Esophagus squamous epithelium (tissue), 4 donors: Measurements from ENCODE around the gene TIMP3.

Experiments
- CTCF ChIP-seq, 6 experiments: fragments of 450-650 bp in 4 of 6; fragments of 200-600 bp in 2 of 6; sonication (generic) in 2 of 6; IDR thresholded peaks; one replicate each; pipeline ENCODE4 v1.5.1; 2016 to 2019; ENCODE audit warnings: antibody characterized with exemption in 6 of 6, mild to moderate bottlenecking in 4 of 6, moderate library complexity in 4 of 6
- POLR2A ChIP-seq, 4 donors: fragments of 450-650 bp; IDR thresholded peaks; one replicate each; pipeline ENCODE4 v1.6.1; 2017; ENCODE audit warnings: antibody characterized with exemption in 4 of 4, mild to moderate bottlenecking in 4 of 4, moderate library complexity in 3 of 4

- no peak for TF ChIP-seq CTCF (IDR thresholded peaks at IDR 0.05)
- TF ChIP-seq POLR2A (IDR thresholded peaks at IDR 0.05): no peak
These were observed 2.4 kb downstream of the TIMP3 start for GRCh38 chr22:32803738-32804435.
